ENCODE measurements around the gene LUM.
A peak's percentile ranks its signal among the peaks of the same experiment; 100 is the strongest.
"Not testable (repeated sequence)": the region's sequence is repeated elsewhere in the genome, so short reads cannot be mapped to it uniquely, and the experiment has no call there.

Gene LUM

DNA sequence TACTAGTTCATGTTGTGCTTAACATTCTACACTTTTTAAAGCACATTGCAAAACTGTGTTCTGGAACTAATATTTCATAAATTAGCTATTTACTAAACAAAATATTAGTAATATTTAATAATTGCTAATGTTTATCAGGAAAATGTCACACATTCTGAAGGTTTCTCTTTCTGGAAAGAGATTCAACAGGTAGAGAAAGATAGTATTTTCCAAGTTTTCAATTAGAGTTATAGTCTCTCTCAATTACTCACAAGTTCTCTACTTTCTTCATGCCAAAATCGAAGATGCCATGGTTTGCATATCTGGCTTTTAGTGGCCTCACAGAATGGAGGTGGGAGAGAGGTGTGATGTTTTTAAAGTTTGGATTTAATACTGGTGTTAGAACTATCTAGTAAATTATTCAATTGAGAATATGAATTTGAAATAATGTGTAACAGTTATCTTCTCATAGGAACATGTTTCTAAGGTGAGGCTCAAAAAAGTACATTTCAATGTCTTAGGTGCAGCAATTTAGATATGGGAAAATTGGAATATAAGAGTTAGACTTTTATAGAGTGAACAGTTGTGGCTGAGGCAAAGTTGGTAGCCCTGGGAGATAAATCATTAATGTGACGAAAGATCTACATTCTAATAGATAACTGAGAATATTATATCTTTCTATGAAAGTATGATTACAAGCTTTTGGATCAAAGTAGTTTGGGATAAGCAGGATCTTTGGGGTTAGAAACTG, 1.5 kb downstream of the LUM start:
- DNase-seq = no peak

DNA sequence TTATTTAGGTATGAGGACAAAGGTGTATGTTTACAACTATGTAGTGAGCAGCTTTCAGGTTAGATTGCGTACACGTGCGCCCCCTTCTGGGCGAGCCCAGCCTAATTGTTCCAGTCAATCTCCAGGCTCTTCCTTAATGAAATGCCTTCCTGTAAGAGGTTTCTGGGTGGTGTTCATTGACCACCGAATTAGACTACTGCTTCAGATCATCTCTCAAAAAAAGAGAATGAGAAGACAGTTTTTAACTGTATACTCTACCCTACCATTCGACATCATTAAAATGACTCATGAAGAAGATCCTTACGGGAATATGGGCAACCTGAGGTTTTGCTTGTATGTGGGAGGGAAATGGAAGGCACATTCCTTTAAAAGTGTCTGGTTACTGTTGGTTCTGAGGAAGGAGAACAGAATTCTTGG, 2.1 kb downstream of the LUM start:
- DNase-seq = peak; percentile 38

- DNase-seq = no peak
Measured at GRCh38 chr12:91108196-91108755, 3.0 kb downstream of the LUM start.

DNA sequence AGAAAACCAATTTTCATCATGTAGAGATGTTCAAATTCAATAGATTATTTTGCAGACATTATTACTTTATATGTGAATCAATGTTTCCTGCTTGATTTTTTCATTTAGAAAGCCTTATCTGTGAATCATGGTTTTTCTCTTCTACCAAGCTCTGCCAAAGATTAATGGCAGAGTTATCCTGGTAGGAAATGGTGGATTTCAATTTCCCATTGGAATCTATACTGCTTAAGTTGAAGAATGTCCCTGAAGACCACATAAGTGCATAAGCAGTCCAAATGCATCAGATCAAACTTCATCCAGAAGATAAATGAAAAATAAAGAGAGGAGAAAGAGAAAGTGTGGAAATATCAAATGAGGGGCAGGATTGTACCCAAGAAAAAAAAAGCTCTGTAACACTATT, 5.0 kb downstream of the LUM start:
- no peak for DNase-seq

DNA sequence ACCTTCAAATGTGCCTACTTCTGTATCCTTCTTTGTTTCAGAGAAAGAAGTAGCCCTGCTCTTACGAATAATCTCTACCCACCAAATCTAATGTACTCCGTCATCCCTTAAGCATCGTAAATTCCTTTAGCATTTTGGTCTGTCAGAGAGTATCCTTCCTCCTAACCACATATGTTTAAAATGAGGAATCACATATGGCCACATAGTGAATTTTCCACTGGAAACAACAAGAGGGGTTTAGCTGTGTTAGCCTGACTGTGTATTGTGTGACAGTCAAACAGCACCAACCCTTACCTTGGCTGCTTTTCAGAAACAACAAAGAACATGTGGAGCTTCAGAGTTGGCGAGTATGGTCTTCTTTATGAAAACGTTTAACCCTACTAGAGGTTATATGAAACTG, 5.5 kb downstream of the LUM start:
- DNase-seq = no peak

GRCh38 chr12:91104812-91105466, 6.4 kb downstream of the LUM start:
- DNase-seq = no peak

DNA sequence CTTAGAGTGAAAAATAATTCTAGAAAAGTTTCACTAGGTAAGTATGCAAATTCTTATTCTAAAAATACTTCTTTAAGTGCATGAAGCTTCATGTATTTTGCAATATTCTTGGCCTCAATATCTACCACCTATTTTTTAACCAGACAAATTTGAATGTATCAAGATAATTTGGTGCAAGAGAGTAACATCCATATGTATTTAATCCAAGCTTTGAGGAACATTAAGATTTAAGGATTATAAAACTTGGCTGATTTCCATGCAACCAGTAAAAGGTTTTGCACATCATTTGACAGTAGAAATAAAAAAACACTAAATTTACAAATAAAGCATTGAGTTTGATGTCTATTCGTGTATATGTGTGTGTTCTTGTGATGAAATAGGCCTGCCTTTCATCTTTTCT, 7.7 kb downstream of the LUM start:
- DNase-seq = no peak

DNA sequence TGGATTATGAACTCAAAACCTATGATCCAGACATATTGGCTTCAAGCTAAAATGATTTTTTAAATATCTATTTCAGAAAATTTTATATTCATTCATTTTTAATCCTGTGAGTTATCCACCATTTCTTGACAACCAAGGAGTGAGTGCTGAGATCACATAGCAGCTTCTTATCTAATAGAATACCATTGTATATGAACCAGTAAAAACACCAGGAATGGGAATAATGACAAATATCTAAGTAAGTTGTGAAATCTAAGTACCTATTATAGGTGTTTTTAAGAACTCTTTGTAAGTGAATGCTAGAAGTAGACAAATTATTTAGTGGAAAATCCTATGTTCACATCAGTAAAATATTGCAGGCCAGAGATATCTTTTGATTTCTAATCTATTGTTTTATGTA, 8.2 kb downstream of the LUM start:
- DNase-seq = no peak

DNA sequence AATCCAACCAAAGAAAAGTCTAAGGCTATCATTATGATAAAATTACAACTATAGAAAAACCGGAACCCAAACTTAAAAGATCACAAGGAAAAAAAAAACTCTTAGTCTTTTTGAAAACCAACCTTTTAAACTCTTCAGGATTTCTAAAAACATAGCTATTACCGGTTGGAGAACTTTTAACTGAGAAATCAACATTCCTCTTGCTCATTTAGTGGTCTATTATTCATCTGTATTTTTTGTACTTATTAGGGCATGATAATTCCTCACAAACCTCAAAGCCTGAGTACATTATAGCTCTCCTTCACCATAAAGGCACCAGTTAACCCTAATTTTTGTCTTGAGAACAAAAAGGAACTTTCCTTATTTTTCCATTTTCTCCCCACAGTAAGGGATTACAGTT, 10.4 kb downstream of the LUM start:
- DNase-seq = no peak

DNA sequence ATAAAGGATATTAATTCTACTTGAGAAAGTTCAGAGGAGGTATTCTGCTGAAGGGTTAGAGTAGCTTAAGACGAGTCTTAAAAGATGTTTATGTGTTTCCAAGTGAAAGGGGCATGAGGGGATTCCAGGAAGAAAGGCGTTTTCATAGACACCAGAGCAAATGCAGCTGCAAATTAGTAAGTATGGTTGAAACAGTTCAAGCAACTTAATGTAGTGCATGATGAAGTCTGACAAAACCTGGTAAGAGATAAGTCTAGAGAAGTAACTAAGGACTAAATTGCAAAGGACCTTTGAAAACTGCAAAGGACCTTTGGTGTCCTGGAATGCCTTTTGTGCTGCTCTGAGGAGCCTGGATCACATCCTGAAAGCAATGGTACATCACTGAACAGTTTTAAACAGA, 11.5 kb downstream of the LUM start:
- DNase-seq = no peak

- DNase-seq = no peak
Measured at GRCh38 chr12:91099341-91099740, 12.0 kb downstream of the LUM start.

DNA sequence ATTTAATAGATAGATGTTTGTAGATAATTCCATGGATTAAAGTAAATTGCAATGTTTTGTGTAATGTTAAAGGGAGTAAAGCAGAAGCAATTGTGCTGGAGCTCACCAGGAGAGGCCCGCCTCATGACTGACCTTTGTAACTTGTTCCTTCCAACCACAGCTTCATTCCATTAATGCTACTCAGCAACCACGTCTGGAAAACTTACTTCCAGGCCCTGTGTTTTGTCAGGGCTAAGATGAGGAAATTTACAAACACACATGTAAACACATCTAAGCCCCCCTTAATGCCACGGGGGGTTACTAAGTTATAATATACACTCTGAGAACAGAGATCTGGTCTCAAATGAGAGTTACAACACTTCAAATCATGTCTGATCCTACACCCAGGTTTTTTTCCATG, 12.4 kb downstream of the LUM start:
- DNase-seq = no peak

DNA sequence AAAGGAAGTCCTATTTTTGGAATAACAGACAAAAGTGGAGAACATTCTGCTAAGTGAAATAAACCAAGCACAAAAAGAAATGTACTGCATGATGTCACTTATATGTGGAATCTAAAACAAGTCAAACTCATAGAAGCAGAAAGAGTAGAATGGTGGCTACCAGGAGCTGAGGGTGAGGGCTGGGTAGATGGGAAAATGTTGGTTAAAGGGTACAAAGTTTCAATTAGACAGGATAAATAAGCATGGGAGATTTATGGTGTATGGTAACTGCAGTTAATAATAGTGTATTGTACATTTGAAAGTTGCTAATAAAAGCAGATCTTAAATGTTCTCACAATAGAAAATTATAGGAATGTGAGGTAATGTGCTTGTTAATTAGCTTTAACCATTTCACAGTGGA, 12.8 kb downstream of the LUM start:
- no peak for DNase-seq

- no peak for DNase-seq
Measured at GRCh38 chr12:91094957-91095356, 16.3 kb downstream of the LUM start.

- DNase-seq = no peak
Measured at GRCh38 chr12:91094032-91094662, 17.1 kb downstream of the LUM start.

DNA sequence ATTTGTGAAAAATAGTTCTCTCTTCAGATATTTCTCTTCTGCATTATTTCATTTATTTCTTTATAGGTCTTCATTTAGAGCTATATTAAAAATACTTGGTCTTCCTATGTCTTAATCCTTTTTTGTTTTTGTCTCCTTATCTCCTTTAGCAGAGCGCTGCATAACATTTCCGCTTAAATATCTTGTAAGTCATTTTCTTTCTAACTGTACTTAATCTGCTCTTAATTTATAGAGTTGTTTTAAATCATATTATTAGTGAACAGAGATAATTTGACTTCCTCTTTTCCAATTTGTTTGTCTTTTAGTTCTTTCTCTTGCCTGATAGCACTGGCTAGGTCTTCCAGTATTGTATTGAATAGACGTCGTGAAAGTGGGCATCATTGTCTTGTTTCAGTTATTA, 18.0 kb downstream of the LUM start:
- no peak for DNase-seq

DNA sequence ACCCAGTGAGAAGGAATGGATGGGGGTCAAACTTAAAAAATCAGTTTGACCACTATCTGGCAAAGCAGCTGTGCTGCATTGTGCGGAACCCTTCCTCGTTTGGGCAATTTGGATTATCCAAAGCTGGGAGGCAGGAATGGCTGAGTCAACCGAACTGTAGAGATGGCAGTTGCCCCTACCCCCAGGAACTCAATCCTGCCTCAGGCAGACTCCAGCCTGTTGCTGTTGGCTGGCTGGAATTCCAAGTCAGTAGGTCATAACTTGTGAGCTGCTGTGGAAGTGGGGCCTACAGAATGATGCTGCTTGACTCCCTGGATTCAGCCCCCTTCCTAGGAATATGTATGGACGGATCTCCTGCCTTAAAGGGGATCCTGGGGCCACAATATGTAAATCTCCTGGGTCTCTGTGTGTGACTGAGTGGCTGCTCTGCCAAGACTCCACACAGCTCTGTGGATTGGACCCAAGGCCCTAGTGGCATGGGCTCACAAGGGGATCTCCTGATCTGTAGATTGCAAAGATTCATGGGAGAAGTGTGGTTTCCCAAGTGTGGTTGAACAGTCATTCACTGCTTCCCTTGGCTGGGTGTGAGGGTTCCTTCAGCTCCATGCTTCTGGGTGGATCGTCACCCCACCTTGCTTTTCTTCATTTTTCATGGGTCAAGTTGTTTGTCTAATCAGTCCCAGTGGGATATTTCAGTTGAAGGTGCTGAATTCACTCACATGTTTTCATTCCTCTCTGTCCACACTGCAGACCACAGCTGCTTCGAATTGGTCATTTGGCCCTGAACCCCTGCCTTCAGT, 19.2 kb downstream of the LUM start:
- no peak for DNase-seq

GRCh38 chr12:91089953-91090352, 21.3 kb downstream of the LUM start:
- DNase-seq = not testable (repeated sequence)

- DNase-seq = no peak
Measured at GRCh38 chr12:91080041-91080440, 31.3 kb downstream of the LUM start.

DNA sequence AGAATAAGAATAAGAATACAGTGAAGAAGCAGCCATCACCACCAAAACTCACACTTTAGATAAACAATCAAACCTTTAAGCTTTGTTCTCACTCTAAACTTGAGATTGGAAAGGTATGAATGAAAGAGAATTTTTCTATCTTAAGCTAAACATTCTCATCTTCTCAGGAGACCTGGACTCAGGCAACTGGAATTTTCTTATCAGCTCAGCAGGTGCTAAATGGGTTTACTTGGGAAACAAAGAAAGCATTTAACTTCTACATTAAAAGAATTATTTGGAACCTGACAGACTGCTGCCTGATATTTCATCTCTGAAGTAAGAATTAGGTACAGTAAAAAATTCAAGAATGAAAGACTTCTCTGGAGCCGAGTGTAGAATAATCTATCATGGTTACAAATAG, 32.8 kb downstream of the LUM start:
- DNase-seq = no peak

GRCh38 chr12:91077228-91077954, 33.9 kb downstream of the LUM start:
- no peak for DNase-seq

- DNase-seq = no peak
Measured at GRCh38 chr12:91074851-91075250, 36.4 kb downstream of the LUM start.

Data from CD4-positive, alpha-beta T cell treated with Interleukin-17A for 4 hours (primary cell).